Pancreas (tissue), 10 donors: ENCODE results near the gene PRAME. TPM values are rescaled to one million over a fixed set of nuclear protein-coding genes. Genes with fewer than 3 reads are reported as not detected.

Experiments
- ATAC-seq, 4 donors: fragments of 200-7000 bp; cut with Tn5 transposase; one replicate each; pipeline versions ENCODE4 v1.8.0 to v1.9.1; 2020; ENCODE audit warnings: mild to moderate bottlenecking in 4 of 4, moderate library complexity in 4 of 4
- DNase-seq, 6 donors: peaks; one replicate each; pipeline ENCODE4 v3.0.0-alpha.2; 2020
- FAIRE-seq: peaks from 2 replicates; lab custom pipeline; 2012; peaks lifted over from hg19 to GRCh38; lab: Jason Lieb, UNC
- H3K27ac ChIP-seq, 4 donors: fragments of 200-600 bp; sonication (generic); 1 replicate in 3 of 4; 2 replicates in 1 of 4; pipeline versions ENCODE4 v1.5.0 to v1.8.0; 2020
- H3K27me3 ChIP-seq, 4 donors: fragments of 200-600 bp; one replicate each; pipeline ENCODE4 v1.8.0; 2021
- H3K36me3 ChIP-seq, 3 donors: fragments of 200-600 bp; sonication (generic) in 1 of 3; one replicate each; pipeline versions ENCODE4 v1.5.0 to v1.8.0; 2020 to 2021
- H3K4me1 ChIP-seq, 3 donors: fragments of 200-600 bp; one replicate each; pipeline ENCODE4 v1.8.0; 2021
- H3K4me3 ChIP-seq, 4 donors: fragments of 200-600 bp; sonication (generic) in 2 of 4; one replicate each; pipeline versions ENCODE4 v1.5.0 to v1.8.0; 2020 to 2021
- H3K9me3 ChIP-seq, 4 donors: fragments of 200-600 bp; one replicate each; pipeline ENCODE4 v1.8.0; 2021
- CTCF ChIP-seq, 4 donors: fragments of 200-600 bp; sonication (generic) in 3 of 4; IDR thresholded peaks; one replicate each; pipeline versions ENCODE4 v1.5.0 to v1.8.0; 2021; ENCODE audit warnings: antibody characterized with exemption in 4 of 4
- WGBS, 2 donors: extraction: QIAGEN DNeasy Blood & Tissue Kit; methylation state at CpG; one replicate each; pipeline ENCODE4 v1.1.7; 2013; 5-methylcytosine and 5-hydroxymethylcytosine counted together
- intact Hi-C, 3 donors: fragments of 100-400 bp; cut with DNase I; formaldehyde crosslinking; loops; one replicate each; pipeline versions ENCODE4 v1.11.1 to v1.14.2; 2022
- polyA plus RNA-seq, 2 donors: library from polyadenylated mRNA; stranded (reverse); fragments of 200-250 nt; gene quantifications; one replicate each; pipeline ENCODE4 v1.2.3, GENCODE V29; 2013
- total RNA-seq, 6 donors: library from RNA; stranded (reverse); fragmentation: NEBNext Ultra II Directional in 4 of 6; extraction: Animal tissue kit (Norgen Biotek cat#: 25700) in 4 of 6; gene quantifications; one replicate each; pipeline versions ENCODE4 v1.2.1 to v1.2.4, GENCODE V29; 2021 to 2023
- donor health status: healthy with polysubstance abuse.
- donor health status: DM: no; HTN: no; CAD: no; lungs with moderate emphysema.
- donor health status: DM: no; HTN: no; CAD: no.
- donor health status: control.
- donor health status: control.
- donor health status: Bipolar disorder and iron deficiency.
- donor health status: DM: yes; HTN: yes; CAD: no.
- donor health status: DM: no; HTN: no; CAD: no.
- donor health status: DM: no; HTN: no; CAD: no.
- donor health status: DM: yes; HTN: yes; CAD: no.

Gene PRAME
- total and polyA plus RNA-seq, 8 donors: 1.6 TPM; not detected in 7

GRCh38 chr22:22579869-22580604 lies 21.0 kb upstream of the PRAME start:
- Histone ChIP-seq H3K27ac (no peak overlapping the region), H3K9me3 (no peaks in the 10 kb centered on the region), H3K36me3 (no peaks in the 10 kb centered on the region), H3K4me3 (no peak overlapping the region), H3K27me3 (no peaks in the 10 kb centered on the region), H3K4me1 (no peaks in the 10 kb centered on the region)
- FAIRE-seq: no peak
- no peak for DNase-seq
- ATAC-seq: no peak
- WGBS, 2 donors: 78 to 87% methylated on average over 7 of the region's 7 CpGs
- no peak for TF ChIP-seq CTCF (IDR thresholded peaks at IDR 0.05)
- intact Hi-C loops: no loop called here

- ATAC-seq (no peak), FAIRE-seq (no peak), DNase-seq (no peak)
- intact Hi-C loops: no loop called here
- Histone ChIP-seq H3K4me1 (no peaks in the 10 kb centered on the region), H3K9me3 (no peaks in the 10 kb centered on the region), H3K27me3 (no peaks in the 10 kb centered on the region), H3K27ac (no peak overlapping the region), H3K36me3 (no peaks in the 10 kb centered on the region), H3K4me3 (no peak overlapping the region)
- WGBS, 2 donors: 75 to 78% methylated on average over 10 of the region's 10 CpGs
- no peak for TF ChIP-seq CTCF (IDR thresholded peaks at IDR 0.05)
Measured at GRCh38 chr22:22578702-22579424, 19.8 kb upstream of the PRAME start.

- TF ChIP-seq CTCF (IDR thresholded peaks at IDR 0.05): no peak
- DNase-seq (no peak), FAIRE-seq (no peak), ATAC-seq (no peak)
- Histone ChIP-seq H3K36me3 (no peaks in the 10 kb centered on the region), H3K4me3 (no peak overlapping the region), H3K27me3 (no peaks in the 10 kb centered on the region), H3K27ac (no peak overlapping the region), H3K9me3 (no peaks in the 10 kb centered on the region), H3K4me1 (no peaks in the 10 kb centered on the region)
- WGBS, 2 donors: 69% methylated on average over 5 of the region's 5 CpGs
- intact Hi-C loops: no loop called here
Measured at GRCh38 chr22:22576989-22577427, 17.9 kb upstream of the PRAME start.

GRCh38 chr22:22576244-22576988 lies 17.4 kb upstream of the PRAME start:
- peak; percentile 60 to 67 (median 64) for TF ChIP-seq CTCF (IDR thresholded peaks at IDR 0.05)
- H3K36me3 ChIP-seq: no peaks in the 10 kb centered on the region
- no peaks in the 10 kb centered on the region for H3K9me3 ChIP-seq
- WGBS, 2 donors: 29 to 34% methylated on average over 8 of the region's 8 CpGs
- peak; percentile 38 to 81 (median 76) for ATAC-seq
- DNase-seq: peak; percentile 12 to 86 (median 49)
- H3K4me3 ChIP-seq: no peak overlapping the region
- FAIRE-seq: no peak
- intact Hi-C loops: no loop called here
- no peak overlapping the region for H3K27ac ChIP-seq
- no peaks in the 10 kb centered on the region for H3K27me3 ChIP-seq
- no peaks in the 10 kb centered on the region for H3K4me1 ChIP-seq
